HG02970 (cell line): ENCODE results near the gene TEX19.

Source experiments
- ATAC-seq: cut with Tn5 transposase; IDR thresholded peaks from one replicate; pipeline ENCODE4 v1.9.1; 2021; ENCODE audit warnings: mild to moderate bottlenecking, moderate library complexity, moderate number of reproducible peaks; ENCODE audit not compliant: unreplicated experiment, low FRiP score

The TEX19 gene

DNA sequence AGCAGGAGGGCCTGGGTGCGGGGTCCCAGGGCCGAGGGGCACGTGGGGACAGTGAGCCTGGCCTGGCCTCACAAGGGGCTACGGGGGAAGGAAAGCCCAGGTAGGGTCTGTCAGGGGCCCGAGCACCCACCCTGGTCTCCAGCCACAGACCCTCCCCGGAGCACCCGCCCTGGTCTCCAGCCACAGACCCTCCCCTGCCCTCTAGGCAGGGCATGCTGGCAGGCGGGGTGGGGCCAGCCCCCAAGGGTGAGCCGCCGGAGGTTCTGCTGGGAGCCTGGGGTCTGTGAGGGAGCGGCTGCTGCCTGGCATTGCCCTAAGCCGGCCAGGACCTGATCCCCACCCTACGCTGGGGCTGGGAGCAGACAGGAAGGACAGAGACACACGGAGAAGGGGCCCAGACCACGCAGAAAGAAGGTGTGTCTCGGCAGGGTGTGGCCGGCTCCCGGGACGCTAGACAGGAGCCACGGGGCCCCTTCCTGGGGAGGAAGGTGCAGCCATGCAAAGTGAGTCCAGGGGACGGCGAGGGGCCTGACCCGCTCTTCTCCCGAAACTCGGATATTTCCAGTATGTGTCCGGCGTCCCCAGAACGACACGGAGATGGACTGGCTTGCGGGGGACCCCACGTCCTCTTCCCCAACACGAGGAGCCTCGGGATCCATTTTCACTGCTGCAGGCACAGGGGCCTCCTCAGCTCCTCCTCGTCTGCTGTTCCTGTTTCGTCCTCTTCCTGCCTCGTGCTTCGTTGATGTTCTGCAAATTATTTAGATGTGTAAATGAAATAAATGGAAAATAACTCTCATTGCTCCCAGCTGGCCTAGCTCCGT lies 28.0 kb downstream of the TEX19 start:
- no peak for ATAC-seq

DNA sequence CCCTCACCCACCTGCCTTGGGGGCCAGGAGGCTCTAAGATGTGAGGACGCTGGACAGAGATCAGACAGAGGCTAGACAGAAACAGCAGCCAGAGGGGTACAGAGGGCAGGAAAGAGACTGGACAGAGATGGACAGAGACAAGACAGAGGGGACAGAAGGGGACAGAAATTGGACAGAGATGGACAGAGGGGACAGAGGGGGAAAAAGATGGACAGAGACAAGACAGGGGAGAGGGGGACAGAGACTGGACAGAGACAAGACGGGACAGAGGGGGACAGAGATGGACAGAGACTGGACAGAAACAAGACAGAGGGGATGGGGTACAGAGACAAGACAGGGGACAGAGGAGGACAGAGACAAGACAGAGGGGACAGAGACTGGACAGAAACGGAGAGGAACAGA lies 28.7 kb downstream of the TEX19 start:
- ATAC-seq = no peak

GRCh38 chr17:82388223-82388921 lies 29.3 kb downstream of the TEX19 start:
- no peak for ATAC-seq

GRCh38 chr17:82388922-82389283 lies 29.9 kb downstream of the TEX19 start:
- no peak for ATAC-seq

DNA sequence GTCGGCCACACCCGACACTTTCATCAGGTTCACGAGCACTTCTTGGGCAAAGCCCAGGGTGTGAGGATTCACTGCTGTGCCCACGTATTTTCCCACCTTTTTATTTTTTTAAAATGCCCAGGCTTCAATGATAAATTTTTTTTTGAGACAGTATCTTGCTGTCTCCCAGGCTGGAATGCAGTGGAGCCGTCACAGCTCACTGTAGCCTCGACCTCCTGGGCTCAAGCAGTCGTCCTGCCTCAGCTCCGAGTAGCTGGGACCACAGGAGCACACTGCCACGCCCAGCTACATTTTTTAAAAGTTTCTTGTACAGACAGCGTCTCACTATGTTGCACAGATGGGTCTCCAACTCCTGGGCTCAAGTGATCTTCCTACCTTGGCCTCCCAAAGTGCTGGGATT lies 30.3 kb downstream of the TEX19 start:
- ATAC-seq = no peak

- ATAC-seq = no peak
These were observed 31.2 kb downstream of the TEX19 start for GRCh38 chr17:82390015-82390859.

DNA sequence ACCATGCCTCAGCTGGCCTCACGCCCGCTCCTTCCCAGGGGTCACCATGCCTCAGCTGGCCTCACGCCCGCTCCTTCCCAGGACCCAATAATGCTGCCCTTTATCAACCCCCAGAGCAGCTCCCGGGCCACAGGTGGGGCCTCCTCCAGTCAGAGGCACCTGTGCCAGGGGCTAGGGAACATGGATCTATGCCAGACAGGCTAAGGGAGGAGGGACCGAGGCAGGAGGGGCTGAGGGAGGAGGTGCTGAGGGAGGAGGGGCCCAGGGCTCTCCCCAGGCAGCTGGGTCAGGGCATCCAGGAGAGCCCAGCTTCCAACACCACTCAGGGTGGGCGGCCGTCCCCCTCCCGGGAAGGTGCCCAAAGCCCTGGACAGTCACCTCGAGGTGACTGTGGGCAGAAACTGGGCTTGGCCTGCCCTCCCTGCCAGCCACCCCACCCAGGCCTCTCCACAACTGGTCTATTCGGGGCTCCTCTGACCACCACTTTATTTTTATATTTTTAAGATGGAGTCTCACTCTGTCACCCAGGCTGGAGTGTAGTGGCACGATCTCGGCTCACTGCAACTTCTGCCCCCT lies 31.9 kb downstream of the TEX19 start:
- ATAC-seq = no peak

GRCh38 chr17:82391496-82392066 lies 32.5 kb downstream of the TEX19 start:
- no peak for ATAC-seq

- no peak for ATAC-seq
These were observed 33.3 kb downstream of the TEX19 start for GRCh38 chr17:82392209-82392920.

- ATAC-seq = no peak
These were observed 33.9 kb downstream of the TEX19 start for GRCh38 chr17:82392941-82393340.

GRCh38 chr17:82394278-82394677 lies 35.2 kb downstream of the TEX19 start:
- no peak for ATAC-seq

DNA sequence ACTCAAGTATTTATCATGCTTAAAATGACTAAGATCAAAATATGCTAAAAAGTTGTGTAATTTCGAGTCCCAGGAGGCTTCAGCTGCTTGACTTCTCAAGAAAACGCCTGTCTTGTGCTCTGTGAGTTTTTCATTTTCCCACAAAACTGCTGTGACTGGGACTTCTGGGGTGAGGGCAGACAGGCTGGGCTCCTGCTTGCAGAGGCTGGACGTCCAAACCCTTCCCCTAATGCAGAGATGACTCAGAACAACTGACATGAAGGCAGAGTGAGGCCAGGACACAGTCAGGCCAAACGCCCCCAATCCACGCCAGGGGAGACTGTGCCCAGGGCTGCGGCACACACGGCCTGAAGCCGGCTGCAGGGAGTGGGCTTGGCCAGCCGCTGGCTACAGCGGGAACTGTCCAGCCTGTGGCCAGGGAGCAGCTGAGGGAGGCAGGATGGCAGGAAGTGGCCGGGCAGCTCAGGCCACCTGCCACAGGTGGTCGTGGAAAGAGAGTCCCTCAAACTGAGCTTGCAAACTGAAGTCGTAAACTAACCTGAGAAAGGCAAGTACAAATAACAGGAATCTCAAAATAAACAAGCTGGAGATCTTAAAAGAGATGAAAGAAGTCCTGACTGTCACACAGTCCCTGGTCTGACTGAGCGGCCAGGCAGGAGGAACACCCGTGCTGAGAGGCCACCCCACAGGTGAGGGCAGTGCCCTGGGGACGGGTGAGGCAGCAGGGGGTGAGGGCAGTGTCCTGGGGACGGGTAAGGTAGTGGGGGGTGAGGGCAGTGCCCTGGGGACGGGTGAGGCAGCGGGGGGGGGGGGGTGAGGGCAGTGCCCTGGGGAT lies 37.8 kb downstream of the TEX19 start:
- ATAC-seq = no peak

GRCh38 chr17:82397449-82398335 lies 38.6 kb downstream of the TEX19 start:
- no peak for ATAC-seq

DNA sequence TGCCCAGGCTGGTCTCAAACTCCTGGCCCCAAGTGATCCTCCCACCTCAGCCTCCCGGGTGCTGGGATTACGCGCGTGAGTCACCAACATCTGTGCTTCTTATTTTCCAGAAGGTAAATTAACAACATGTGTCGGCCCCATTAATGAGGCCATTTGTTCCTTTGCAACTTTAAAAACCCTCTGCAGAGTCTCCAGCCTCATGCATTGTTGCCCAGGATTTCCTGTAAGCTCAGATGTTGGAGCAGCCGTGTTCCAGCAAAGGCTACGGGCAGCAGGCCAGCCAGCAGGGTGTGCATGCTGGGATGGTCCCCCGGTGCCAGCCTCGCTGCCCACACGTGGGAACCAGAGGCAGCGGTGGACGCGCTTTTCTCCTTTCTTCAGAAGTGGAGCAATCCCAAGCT lies 40.0 kb downstream of the TEX19 start:
- no peak for ATAC-seq

GRCh38 chr17:82399601-82400101 lies 40.6 kb downstream of the TEX19 start:
- no peak for ATAC-seq

DNA sequence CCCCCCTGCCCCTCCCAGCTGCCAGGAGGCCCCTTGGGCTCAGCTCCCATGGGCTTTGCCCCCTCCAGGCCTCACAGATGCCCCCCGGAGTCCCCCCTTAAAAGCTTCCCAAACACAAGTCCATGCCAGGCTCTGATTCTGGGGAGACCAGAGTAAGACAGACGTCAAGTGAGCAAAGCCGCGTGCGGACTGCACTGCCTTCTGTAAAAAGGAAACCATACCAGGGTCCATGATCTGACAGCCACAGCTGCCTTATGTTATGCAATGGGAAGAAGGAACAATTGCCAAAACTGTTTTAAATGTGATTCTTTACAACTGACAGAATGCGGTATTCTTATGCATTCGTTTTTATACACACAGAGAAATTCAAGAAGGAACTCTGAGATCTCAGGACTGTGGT lies 41.2 kb downstream of the TEX19 start:
- ATAC-seq = no peak

DNA sequence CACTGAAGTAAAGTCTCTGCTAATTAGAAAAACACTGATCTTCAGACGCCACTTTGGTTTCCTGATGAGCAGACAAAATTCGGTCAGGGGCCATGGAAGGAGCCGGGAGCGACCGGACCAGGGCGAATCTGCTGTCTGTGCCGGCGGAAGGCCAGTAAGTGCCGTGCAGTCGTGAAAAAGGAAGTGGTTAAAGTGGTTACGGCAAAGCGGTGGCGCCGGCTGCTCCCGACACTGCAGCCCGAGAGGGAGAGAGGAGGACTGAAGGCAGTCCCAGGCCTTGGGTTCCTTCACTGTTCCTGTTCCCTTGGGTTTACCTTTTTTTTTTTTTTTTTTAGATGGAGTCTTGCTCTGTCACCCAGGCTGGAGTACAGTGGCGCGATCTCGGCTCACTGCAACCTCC lies 41.8 kb downstream of the TEX19 start:
- no peak for ATAC-seq

GRCh38 chr17:82402865-82403264 lies 43.8 kb downstream of the TEX19 start:
- ATAC-seq = peak; percentile 71
